ENCODE measurements around the gene CEP43. TPM values are rescaled to one million over a fixed set of nuclear protein-coding genes. Genes with fewer than 3 reads are reported as not detected.

CEP43 gene
- total RNA-seq, 4 donors from 2014 or later, result 2.8 to 13.0 (median 6.4) TPM

- peak in 1 of 2 donors; percentile 59 for DNase-seq (ENCODE audit: low spot score in 2 of 2)
- no peak for TF ChIP-seq POLR2A (IDR thresholded peaks at IDR 0.05)
- no peak for TF ChIP-seq CTCF (IDR thresholded peaks at IDR 0.05)
- 88 to 92% methylated on average over 12 of the region's 12 CpGs for WGBS, 2 donors
- intact Hi-C loops (cut with DNase I; ENCODE audit: low total_unique reads), result no loop called here
- H3K4me3 ChIP-seq (ENCODE audit: low read depth, poor library complexity, severe bottlenecking), result no peak overlapping the region
Observed at GRCh38 chr6:166952121-166952520, 47.1 kb upstream of the CEP43 start.

- 67 to 74% methylated on average over 17 of the region's 17 CpGs for WGBS, 2 donors
- no peak overlapping the region for H3K4me3 ChIP-seq (ENCODE audit: low read depth, poor library complexity, severe bottlenecking)
- peak in 1 of 2 donors; percentile 77 for DNase-seq (ENCODE audit: low spot score in 2 of 2)
- TF ChIP-seq POLR2A (IDR thresholded peaks at IDR 0.05), result no peak
- TF ChIP-seq CTCF (IDR thresholded peaks at IDR 0.05), result no peak
- intact Hi-C loops (cut with DNase I; ENCODE audit: low total_unique reads), result no loop called here
Observed at GRCh38 chr6:166952567-166953486, 46.4 kb upstream of the CEP43 start.

GRCh38 chr6:166954118-166954713, 45.0 kb upstream of the CEP43 start:
- 69 to 89% methylated on average over 6 of the region's 6 CpGs for WGBS, 2 donors
- H3K4me3 ChIP-seq (ENCODE audit: low read depth, poor library complexity, severe bottlenecking), result no peak overlapping the region
- peak in 1 of 2 donors; percentile 25 for DNase-seq (ENCODE audit: low spot score in 2 of 2)
- no peak for TF ChIP-seq CTCF (IDR thresholded peaks at IDR 0.05)
- no peak for TF ChIP-seq POLR2A (IDR thresholded peaks at IDR 0.05)
- intact Hi-C loops (cut with DNase I; ENCODE audit: low total_unique reads), result no loop called here

- TF ChIP-seq POLR2A (IDR thresholded peaks at IDR 0.05), result no peak
- no peak for TF ChIP-seq CTCF (IDR thresholded peaks at IDR 0.05)
- DNase-seq (ENCODE audit: low spot score in 2 of 2), result peak; percentile 23 to 88
- intact Hi-C loops (cut with DNase I; ENCODE audit: low total_unique reads), result no loop called here
- WGBS, 2 donors, result 48 to 53% methylated on average over 45 to 52 of the region's 52 CpGs
- peak overlapping the region; percentile 75 for H3K4me3 ChIP-seq (ENCODE audit: low read depth, poor library complexity, severe bottlenecking)
Observed at GRCh38 chr6:166955121-166955864, 43.9 kb upstream of the CEP43 start.

GRCh38 chr6:166955865-166956443, 43.2 kb upstream of the CEP43 start:
- intact Hi-C loops (cut with DNase I; ENCODE audit: low total_unique reads), result no loop called here
- TF ChIP-seq CTCF (IDR thresholded peaks at IDR 0.05), result no peak
- peak overlapping the region; percentile 75 for H3K4me3 ChIP-seq (ENCODE audit: low read depth, poor library complexity, severe bottlenecking)
- DNase-seq (ENCODE audit: low spot score in 2 of 2), result peak in 1 of 2 donors; percentile 83
- WGBS, 2 donors, result 0% methylated on average over 12 to 27 of the region's 54 CpGs
